Measurements from ENCODE around the gene HAAO. TPM values are rescaled to one million over a fixed set of nuclear protein-coding genes. Genes with fewer than 3 reads are reported as not detected.
A peak's percentile ranks its signal among the peaks of the same experiment; 100 is the strongest.

HAAO gene
- total and polyA plus RNA-seq, 2 of the 8 experiments (the other 6 are each of a cell fraction or from before 2014, with no cell fraction given) = 2.5 to 7.0 TPM

- Histone ChIP-seq H3K27me3 (replicated peaks in 1 of 4; ENCODE audit: control insufficient read depth in 3 of 4, extremely low read depth in 1 of 4, insufficient read depth in 3 of 4, low read length in 3 of 4) (no peaks in the 10 kb centered on the region), H4K5ac (ENCODE audit: insufficient read length, low read depth, low read length) (no peak overlapping the region), H3K36me3 (ENCODE audit: control insufficient read depth in 2 of 4, insufficient read depth in 4 of 4, low read length in 3 of 4) (no peaks in the 10 kb centered on the region; a peak in 2 of 8 replicates), H3K4me3 (ENCODE audit: extremely low read depth in 1 of 4, insufficient read depth in 2 of 4, low read depth in 3 of 4, low read length in 4 of 4) (no peak overlapping the region), H4K20me1 (replicated peaks in 1 of 2; ENCODE audit: control insufficient read depth in 1 of 2, insufficient read depth in 2 of 2, low read length in 2 of 2) (no peaks in the 10 kb centered on the region), H3K79me1 (ENCODE audit: low read depth, low read length) (no peaks in the 10 kb centered on the region; the same call in 1 of the 2 replicates), H3K9me3 (ENCODE audit: insufficient read depth in 2 of 2, low read depth in 1 of 2, low read length in 1 of 2) (no peaks in the 10 kb centered on the region), H2AFZ (ENCODE audit: low read length) (no peak overlapping the region), H3K27ac (ENCODE audit: low read depth, low read length) (no peak overlapping the region), H3K79me2 (ENCODE audit: control insufficient read depth in 1 of 2, insufficient read depth in 2 of 2, low read length in 2 of 2) (no peaks in the 10 kb centered on the region), H3K23ac (ENCODE audit: insufficient read length) (no peak overlapping the region), H2BK5ac (ENCODE audit: low read depth, low read length) (no peak overlapping the region), H3K4me1 (replicated peaks in 1 of 4; ENCODE audit: control insufficient read depth in 3 of 4, insufficient read depth in 4 of 4, low read length in 3 of 4) (peaks cover 0 to 3% (median 0%) of the 10 kb centered on the region in 4 experiments; a peak in 1 of 7 replicates), H2BK15ac (ENCODE audit: low read length) (no peak overlapping the region), H2BK12ac (ENCODE audit: low read depth, low read length) (no peak overlapping the region), H2BK120ac (replicated peaks; ENCODE audit: low read depth, low read length) (no peak overlapping the region), H2AK5ac (ENCODE audit: low read depth, low read length) (no peak overlapping the region), H4K91ac (replicated peaks; ENCODE audit: insufficient read length, low read length) (no peak overlapping the region), H2BK20ac (ENCODE audit: low read length) (no peak overlapping the region), H3K18ac (ENCODE audit: extremely low read depth, low read length) (no peak overlapping the region), H3K4me2 (ENCODE audit: insufficient read depth in 1 of 2, low read depth in 2 of 2, low read length in 2 of 2) (no peak overlapping the region), H3K56ac (replicated peaks; ENCODE audit: insufficient read length, low read depth, low read length) (no peak overlapping the region), H4K8ac (ENCODE audit: extremely low read depth, insufficient read depth, low read length) (no peak overlapping the region), H3K14ac (ENCODE audit: insufficient read length) (no peak overlapping the region), H3K9ac (replicated peaks in 1 of 4; ENCODE audit: extremely low read depth in 1 of 4, low read depth in 3 of 4, low read length in 3 of 4) (no peak overlapping the region), H3K4ac (replicated peaks; ENCODE audit: insufficient read length, low read depth, low read length) (no peak overlapping the region), H3K23me2 (ENCODE audit: low read depth, low read length) (no peaks in the 10 kb centered on the region)
- whole genome bisulfite sequencing, 2 experiments (ENCODE audit: extremely low coverage in 1 of 2, insufficient coverage in 1 of 2, insufficient read length in 1 of 2, insufficient replicate concordance in 2 of 2, low coverage in 1 of 2, low lambda C conversion rate in 2 of 2, missing lambda C conversion rate in 1 of 2) = 89% methylated on average over 5 of the region's 5 CpGs; no CpG with 5 or more reads in 1 of the 2 experiments
- FAIRE-seq (no peak), DNase-seq (ENCODE audit: low read depth in 1 of 2, low spot score in 2 of 2) (no peak)
- ChIA-PET CTCF (ENCODE audit: partially characterized antibody) (interaction anchor here (0.7 to 1.1 kb wide), 6 partner anchors 10 to 50 kb away, joined by 3 to 5 read pairs (median 3); no protein-coding TSS in a partner anchor), POLR2A (ENCODE audit: partially characterized antibody) (interaction anchor here (1.9 kb wide), 1 partner anchor 10 kb away, joined by 4 read pairs; no protein-coding TSS in a partner anchor)
- no peak for TF ChIP-seq TBP (IDR thresholded peaks at IDR 0.05; ENCODE audit: low read depth, low read length)
- TF ChIP-seq SUZ12 (IDR thresholded peaks at IDR 0.05; ENCODE audit: low read length) = no peak
- peak in 1 of 2 experiments; percentile 8; a peak in 1 of 4 replicates for TF ChIP-seq RAD21 (IDR thresholded peaks at IDR 0.05 in 1 of 2, conservative IDR thresholded peaks at IDR 0.05 in 1 of 2; ENCODE audit: low read depth in 2 of 2, low read length in 2 of 2)
- no peak for TF ChIP-seq BACH1 (IDR thresholded peaks at IDR 0.05; ENCODE audit: low read length)
- peak in 2 of 3 experiments; percentile 2 to 7; a peak in 2 of 4 replicates for TF ChIP-seq CTCF (IDR thresholded peaks at IDR 0.05; ENCODE audit: control extremely low read depth in 1 of 3, insufficient read depth in 1 of 3, low read depth in 1 of 3, low read length in 3 of 3)
Measured at GRCh38 chr2:42762155-42762554, 30.2 kb downstream of the HAAO start.

Data from H1 (cell line).